ENCODE measurements around the gene PHYKPL. TPM values are rescaled to one million over a fixed set of nuclear protein-coding genes. Genes with fewer than 3 reads are reported as not detected.

PHYKPL gene
- total RNA-seq, 1 experiment from 2014 or later, result 48.8 TPM

DNA sequence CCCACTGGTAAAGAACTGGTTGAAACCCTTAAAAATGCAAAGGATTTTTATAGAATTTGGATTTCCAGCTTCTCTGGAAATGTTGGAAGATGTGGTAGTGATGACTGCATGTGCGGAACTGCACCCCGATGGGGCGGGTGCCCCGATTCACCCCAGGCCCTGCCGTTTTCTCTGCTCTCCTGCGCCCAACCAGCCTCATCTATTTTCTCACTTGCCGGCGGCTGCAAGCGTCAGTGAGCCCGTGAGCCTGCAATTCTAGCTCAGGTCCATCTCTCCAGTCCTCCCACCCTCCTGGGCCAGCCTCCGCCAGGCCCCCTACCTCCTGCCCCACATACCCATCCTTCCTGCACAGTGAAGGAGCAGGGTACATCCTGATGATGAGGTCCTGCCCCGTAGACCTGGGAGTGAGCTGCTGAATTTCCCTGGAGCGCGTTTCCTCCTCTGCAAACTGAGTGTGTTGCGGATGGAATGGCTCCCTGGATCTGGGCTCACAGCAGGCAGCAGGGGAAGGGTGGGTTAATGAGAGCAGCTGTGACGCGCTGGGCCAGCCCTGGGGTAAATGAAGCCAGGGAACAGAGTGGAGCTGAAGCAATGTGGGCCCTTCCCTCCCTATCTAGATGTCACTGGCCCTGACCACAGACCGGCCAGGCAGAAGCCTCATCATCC lies 45.9 kb upstream of the PHYKPL start:
- H4K91ac ChIP-seq (ENCODE audit: insufficient read length, low read depth, low read length), result no peak overlapping the region
- H3K36me3 Mint-ChIP-seq (ENCODE audit: insufficient read depth in 1 of 3, low read depth in 3 of 3), result no peaks in the 10 kb centered on the region; a peak in 1 of 7 replicates
- no peak overlapping the region for H3K9ac ChIP-seq (ENCODE audit: extremely low read depth, insufficient read length, low read length)
- no peak overlapping the region for H3K4ac ChIP-seq (ENCODE audit: low read depth, low read length)
- H2AFZ ChIP-seq (ENCODE audit: low read length), result no peak overlapping the region
- no peak overlapping the region for H2BK120ac ChIP-seq (ENCODE audit: low read depth, low read length, poor library complexity, severe bottlenecking)
- peaks cover 39% of the 10 kb centered on the region for H3K27me3 Mint-ChIP-seq (ENCODE audit: low read depth)
- no peak overlapping the region for H2BK12ac ChIP-seq (ENCODE audit: insufficient read length, low read depth, low read length)
- no peak overlapping the region; the same call in 1 of the 2 replicates for H3K14ac ChIP-seq (ENCODE audit: insufficient read depth, low read length)
- H3K23me2 ChIP-seq (ENCODE audit: insufficient read length, low read depth, low read length, poor library complexity, severe bottlenecking), result no peaks in the 10 kb centered on the region
- no peak overlapping the region for H3T11ph ChIP-seq (ENCODE audit: low read length)
- H3K9me3 ChIP-seq (ENCODE audit: control insufficient read depth, low read depth, low read length), result no peaks in the 10 kb centered on the region
- H3K56ac ChIP-seq (ENCODE audit: insufficient read length, low read depth, low read length), result no peak overlapping the region
- H4K8ac ChIP-seq (replicated peaks; ENCODE audit: insufficient read length, low read depth, low read length), result no peak overlapping the region
- no peak overlapping the region for H3K4me2 ChIP-seq (ENCODE audit: insufficient read depth, insufficient read length, low read length)
- no peak overlapping the region for H4K5ac ChIP-seq (ENCODE audit: insufficient read length, low read depth, low read length)
- no peak overlapping the region for H2AK5ac ChIP-seq (ENCODE audit: insufficient read length, low read length)
- no peaks in the 10 kb centered on the region for H3K79me2 ChIP-seq (ENCODE audit: insufficient read depth, low read length)
- TF ChIP-seq, protein P1, sequence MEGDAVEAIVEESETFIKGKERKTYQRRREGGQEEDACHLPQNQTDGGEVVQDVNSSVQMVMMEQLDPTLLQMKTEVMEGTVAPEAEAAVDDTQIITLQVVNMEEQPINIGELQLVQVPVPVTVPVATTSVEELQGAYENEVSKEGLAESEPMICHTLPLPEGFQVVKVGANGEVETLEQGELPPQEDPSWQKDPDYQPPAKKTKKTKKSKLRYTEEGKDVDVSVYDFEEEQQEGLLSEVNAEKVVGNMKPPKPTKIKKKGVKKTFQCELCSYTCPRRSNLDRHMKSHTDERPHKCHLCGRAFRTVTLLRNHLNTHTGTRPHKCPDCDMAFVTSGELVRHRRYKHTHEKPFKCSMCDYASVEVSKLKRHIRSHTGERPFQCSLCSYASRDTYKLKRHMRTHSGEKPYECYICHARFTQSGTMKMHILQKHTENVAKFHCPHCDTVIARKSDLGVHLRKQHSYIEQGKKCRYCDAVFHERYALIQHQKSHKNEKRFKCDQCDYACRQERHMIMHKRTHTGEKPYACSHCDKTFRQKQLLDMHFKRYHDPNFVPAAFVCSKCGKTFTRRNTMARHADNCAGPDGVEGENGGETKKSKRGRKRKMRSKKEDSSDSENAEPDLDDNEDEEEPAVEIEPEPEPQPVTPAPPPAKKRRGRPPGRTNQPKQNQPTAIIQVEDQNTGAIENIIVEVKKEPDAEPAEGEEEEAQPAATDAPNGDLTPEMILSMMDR (conservative IDR thresholded peaks at IDR 0.05), result no peak
- no peak overlapping the region for H2BK20ac ChIP-seq (ENCODE audit: low read depth, low read length, poor library complexity, severe bottlenecking)
- no peak overlapping the region for H3K23ac ChIP-seq (ENCODE audit: insufficient read length, low read depth, low read length)
- no peak for DNase-seq
- H4K20me1 ChIP-seq (ENCODE audit: control insufficient read depth, insufficient read depth, insufficient read length), result no peaks in the 10 kb centered on the region
- peaks cover 4 to 9% of the 10 kb centered on the region in 2 experiments for H3K4me1 Mint-ChIP-seq
- WGBS (ENCODE audit: extremely low coverage, insufficient read length, low lambda C conversion rate), result no CpG with 5 or more reads among the region's 18 CpGs
- peaks cover 0 to 5% of the 10 kb centered on the region in 2 experiments; a peak in 1 of 5 replicates for H3K9me3 Mint-ChIP-seq
- no peak overlapping the region for H2BK15ac ChIP-seq (ENCODE audit: low read depth, low read length)
- H2BK5ac ChIP-seq (ENCODE audit: insufficient read length, low read length), result no peak overlapping the region
- no peak overlapping the region for H3K27ac Mint-ChIP-seq
- H3K18ac ChIP-seq (ENCODE audit: insufficient read length, low read depth, low read length), result no peak overlapping the region
- no peaks in the 10 kb centered on the region for H3K27me3 ChIP-seq (ENCODE audit: insufficient read depth, low read length)
- H3K4me1 ChIP-seq (ENCODE audit: insufficient read depth, low read length), result no peaks in the 10 kb centered on the region
- H3K27ac ChIP-seq (ENCODE audit: insufficient read length, low read depth, low read length), result no peak overlapping the region
- H3K79me1 ChIP-seq (ENCODE audit: insufficient read depth, low read depth, low read length, poor library complexity, severe bottlenecking), result no peaks in the 10 kb centered on the region
- no peak overlapping the region for H3K4me3 Mint-ChIP-seq
